Tibial artery (tissue), 4 donors: ENCODE measurements around the gene GLP1R.

Experiments
- DNase-seq, 2 donors: peaks; one replicate each; pipeline ENCODE4 v3.0.0-alpha.2; 2019
- H3K27ac ChIP-seq, 2 donors: fragments of 200-600 bp; sonication (generic) in 1 of 2; 1 replicate in 1 of 2; 2 replicates in 1 of 2; pipeline ENCODE4 v1.5.1; 2018 to 2019; ENCODE audit warnings: mild to moderate bottlenecking in 1 of 2
- H3K27me3 ChIP-seq, 2 donors: fragments of 200-600 bp; sonication (generic) in 1 of 2; one replicate each; pipeline versions ENCODE4 v1.5.1 to v1.6.0; 2016 to 2019
- H3K36me3 ChIP-seq, 3 donors: fragments of 200-600 bp; sonication (generic) in 2 of 3; one replicate each; pipeline ENCODE4 v1.5.1; 2016 to 2019; ENCODE audit warnings: mild to moderate bottlenecking in 2 of 3
- H3K4me1 ChIP-seq, 4 donors: fragments of 200-600 bp; sonication (generic) in 2 of 4; 1 replicate in 3 of 4; 2 replicates in 1 of 4; pipeline ENCODE4 v1.5.1; 2016 to 2019
- H3K4me3 ChIP-seq, 2 donors: fragments of 200-600 bp; sonication (generic) in 1 of 2; 1 replicate in 1 of 2; 2 replicates in 1 of 2; pipeline ENCODE4 v1.5.1; 2018 to 2019; ENCODE audit warnings: mild to moderate bottlenecking in 2 of 2
- H3K9me3 ChIP-seq, 3 donors: fragments of 200-600 bp; sonication (generic) in 1 of 3; one replicate each; pipeline ENCODE4 v1.5.1; 2016 to 2019
- intact Hi-C: fragments of 100-400 bp; cut with DNase I; formaldehyde crosslinking; loops from one replicate; pipeline ENCODE4 v1.15.0; 2023; ENCODE audit warnings: low total_unique reads
- TF ChIP-seq, protein P1 (sequence below), 2 experiments: fragments of 200-600 bp in 1 of 2; fragments of 450-650 bp in 1 of 2; IDR thresholded peaks; one replicate each; pipeline ENCODE4 v1.5.1; 2017 to 2019; ENCODE audit warnings: antibody characterized with exemption in 2 of 2, mild to moderate bottlenecking in 1 of 2, moderate library complexity in 1 of 2

The GLP1R gene

GRCh38 chr6:39102071-39102820 is 53.7 kb downstream of the GLP1R start:
- TF ChIP-seq, protein P1, sequence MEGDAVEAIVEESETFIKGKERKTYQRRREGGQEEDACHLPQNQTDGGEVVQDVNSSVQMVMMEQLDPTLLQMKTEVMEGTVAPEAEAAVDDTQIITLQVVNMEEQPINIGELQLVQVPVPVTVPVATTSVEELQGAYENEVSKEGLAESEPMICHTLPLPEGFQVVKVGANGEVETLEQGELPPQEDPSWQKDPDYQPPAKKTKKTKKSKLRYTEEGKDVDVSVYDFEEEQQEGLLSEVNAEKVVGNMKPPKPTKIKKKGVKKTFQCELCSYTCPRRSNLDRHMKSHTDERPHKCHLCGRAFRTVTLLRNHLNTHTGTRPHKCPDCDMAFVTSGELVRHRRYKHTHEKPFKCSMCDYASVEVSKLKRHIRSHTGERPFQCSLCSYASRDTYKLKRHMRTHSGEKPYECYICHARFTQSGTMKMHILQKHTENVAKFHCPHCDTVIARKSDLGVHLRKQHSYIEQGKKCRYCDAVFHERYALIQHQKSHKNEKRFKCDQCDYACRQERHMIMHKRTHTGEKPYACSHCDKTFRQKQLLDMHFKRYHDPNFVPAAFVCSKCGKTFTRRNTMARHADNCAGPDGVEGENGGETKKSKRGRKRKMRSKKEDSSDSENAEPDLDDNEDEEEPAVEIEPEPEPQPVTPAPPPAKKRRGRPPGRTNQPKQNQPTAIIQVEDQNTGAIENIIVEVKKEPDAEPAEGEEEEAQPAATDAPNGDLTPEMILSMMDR (IDR thresholded peaks at IDR 0.05): peak; percentile 41
- Histone ChIP-seq H3K27me3 (no peaks in the 10 kb centered on the region), H3K27ac (peak overlapping the region; percentile 6 to 27), H3K4me1 (peaks cover 0 to 11% (median 0%) of the 10 kb centered on the region in 4 donors), H3K36me3 (peaks cover 15 to 25% (median 20%) of the 10 kb centered on the region in 3 donors), H3K4me3 (no peak overlapping the region), H3K9me3 (no peaks in the 10 kb centered on the region)
- DNase-seq: no peak
- intact Hi-C loops: no loop called here

DNA sequence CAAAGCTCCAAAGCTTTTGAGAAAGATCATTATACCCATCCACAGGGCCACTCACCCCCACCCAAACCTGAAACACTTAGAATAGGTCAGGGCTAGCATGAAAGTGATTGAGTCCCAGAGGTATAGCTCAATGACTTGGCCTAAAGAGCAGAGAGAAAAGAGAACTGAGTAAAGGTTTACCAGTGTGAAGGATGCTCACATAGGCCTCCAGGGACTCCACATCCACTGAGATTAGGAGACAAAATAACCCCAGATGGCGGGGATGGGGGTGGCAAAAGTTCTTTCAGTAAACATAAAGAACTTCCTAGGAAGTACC is 54.2 kb downstream of the GLP1R start:
- no peak overlapping the region for H3K4me3 ChIP-seq
- no peak overlapping the region for H3K27ac ChIP-seq
- H3K36me3 ChIP-seq: peaks cover 15 to 25% (median 20%) of the 10 kb centered on the region in 3 donors
- H3K9me3 ChIP-seq: no peaks in the 10 kb centered on the region
- H3K4me1 ChIP-seq: peaks cover 0 to 11% (median 0%) of the 10 kb centered on the region in 4 donors
- intact Hi-C loops: no loop called here
- DNase-seq: no peak
- TF ChIP-seq, protein P1 (IDR thresholded peaks at IDR 0.05): no peak
- no peaks in the 10 kb centered on the region for H3K27me3 ChIP-seq

- Histone ChIP-seq H3K9me3 (no peaks in the 10 kb centered on the region), H3K27ac (no peak overlapping the region), H3K27me3 (no peaks in the 10 kb centered on the region), H3K36me3 (peaks cover 18 to 33% (median 27%) of the 10 kb centered on the region in 3 donors), H3K4me1 (peaks cover 0 to 11% (median 0%) of the 10 kb centered on the region in 4 donors), H3K4me3 (no peak overlapping the region)
- intact Hi-C loops: no loop called here
- DNase-seq: no peak
- TF ChIP-seq, protein P1 (IDR thresholded peaks at IDR 0.05): no peak
These were observed 55.9 kb downstream of the GLP1R start for GRCh38 chr6:39104528-39104927.

- DNase-seq: no peak
- intact Hi-C loops: no loop called here
- H3K9me3 ChIP-seq: no peaks in the 10 kb centered on the region
- H3K4me1 ChIP-seq: peaks cover 0 to 6% (median 0%) of the 10 kb centered on the region in 4 donors
- no peaks in the 10 kb centered on the region for H3K27me3 ChIP-seq
- no peak overlapping the region for H3K4me3 ChIP-seq
- H3K27ac ChIP-seq: no peak overlapping the region
- H3K36me3 ChIP-seq: peaks cover 18 to 52% (median 41%) of the 10 kb centered on the region in 3 donors
- TF ChIP-seq, protein P1 (IDR thresholded peaks at IDR 0.05): no peak
These were observed 58.5 kb downstream of the GLP1R start for GRCh38 chr6:39107034-39107433.

DNA sequence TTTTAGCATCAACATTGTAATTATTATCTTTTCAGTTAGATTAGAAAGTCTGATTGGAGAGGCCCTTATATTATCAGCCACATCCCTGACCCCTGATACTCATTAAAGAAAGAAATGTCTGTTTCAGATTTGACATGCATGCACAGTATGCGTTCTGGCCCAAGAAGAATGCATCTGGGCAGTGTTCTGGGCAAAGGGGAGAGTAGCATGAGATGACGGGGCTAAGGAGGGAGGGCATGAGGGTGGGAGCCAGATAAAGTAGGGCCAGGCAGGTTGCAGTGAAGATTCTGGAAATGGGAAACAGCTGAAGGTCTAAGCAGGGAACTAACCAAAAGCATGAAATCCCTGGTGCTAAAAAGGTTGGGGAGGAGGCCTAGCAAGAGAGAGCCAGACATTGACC is 59.1 kb downstream of the GLP1R start:
- H3K4me1 ChIP-seq: peaks cover 0 to under 1% (median 0%) of the 10 kb centered on the region in 4 donors
- no peak for DNase-seq
- H3K9me3 ChIP-seq: no peaks in the 10 kb centered on the region
- no peak overlapping the region for H3K27ac ChIP-seq
- peaks cover 18 to 52% (median 41%) of the 10 kb centered on the region in 3 donors for H3K36me3 ChIP-seq
- intact Hi-C loops: no loop called here
- H3K4me3 ChIP-seq: no peak overlapping the region
- TF ChIP-seq, protein P1 (IDR thresholded peaks at IDR 0.05): no peak
- H3K27me3 ChIP-seq: no peaks in the 10 kb centered on the region
